PC-9 (cell line): ENCODE measurements around the gene DNAJB6. TPM values are rescaled to one million over a fixed set of nuclear protein-coding genes. Genes with fewer than 3 reads are reported as not detected.

Source experiments
- BruUV-seq: library from RNA; stranded (reverse); fragments of 400-500 nt; replicated peaks from 2 replicates; lab custom pipeline; 2021; lab: Mats Ljungman, UMichigan
- CTCF ChIA-PET: fragments of 300-600 bp; sonication (Branson Sonifier 250); formaldehyde crosslinking; loops from one replicate; lab custom pipeline; 2022; ENCODE audit warnings: antibody characterized with exemption; lab: Charles Lee
- POLR2A ChIA-PET: fragments of 300-600 bp; sonication (Branson Sonifier 250); formaldehyde crosslinking; loops from one replicate; lab custom pipeline; 2022; ENCODE audit warnings: antibody characterized with exemption; ENCODE audit not compliant: unreplicated experiment; lab: Charles Lee
- DNase-seq, 2 experiments: peaks; one replicate each; pipeline versions ENCODE4 v3.0.0 to v3.0.0-alpha.2; 2015 to 2022; ENCODE audit warnings: mixed read lengths in 1 of 2
- H2AFZ ChIP-seq: fragments of 200-600 bp; sonication (generic); 2 replicates; pipeline ENCODE4 v1.8.1; 2017; ENCODE audit warnings: antibody characterized with exemption
- H3F3A ChIP-seq: fragments of 200-600 bp; sonication (generic); 2 replicates; pipeline ENCODE4 v1.8.1; 2017; ENCODE audit warnings: antibody characterized with exemption, mild to moderate bottlenecking, low read depth; ENCODE audit not compliant: insufficient read depth
- H3K27ac ChIP-seq: fragments of 200-600 bp; sonication (generic); 2 replicates; pipeline ENCODE4 v1.6.1; 2016; ENCODE audit warnings: mixed run types
- H3K27me3 ChIP-seq: fragments of 200-600 bp; sonication (generic); 2 replicates; pipeline ENCODE4 v1.6.1; 2016; ENCODE audit warnings: low read depth, mixed run types; ENCODE audit not compliant: insufficient read depth
- H3K36me3 ChIP-seq: fragments of 200-600 bp; sonication (generic); 2 replicates; pipeline ENCODE4 v1.6.1; 2016; ENCODE audit warnings: low read depth, mixed run types
- H3K4me1 ChIP-seq: fragments of 200-600 bp; sonication (generic); replicated peaks from 2 replicates; pipeline ENCODE4 v1.6.1; 2016; ENCODE audit warnings: mixed run types; ENCODE audit not compliant: insufficient read depth
- H3K4me2 ChIP-seq: fragments of 200-600 bp; sonication (generic); 2 replicates; pipeline ENCODE4 v1.6.1; 2017; ENCODE audit warnings: mixed run types
- H3K4me3 ChIP-seq: fragments of 200-600 bp; sonication (generic); 2 replicates; pipeline ENCODE4 v1.6.1; 2016; ENCODE audit warnings: mixed run types
- H3K79me2 ChIP-seq: fragments of 200-600 bp; sonication (generic); 2 replicates; pipeline ENCODE4 v1.6.1; 2017; ENCODE audit warnings: low read depth, mixed run types
- H3K9me2 ChIP-seq: fragments of 200-600 bp; sonication (generic); 2 replicates; pipeline ENCODE4 v1.8.1; 2017; ENCODE audit warnings: mild to moderate bottlenecking; ENCODE audit not compliant: insufficient read depth
- H3K9me3 ChIP-seq: fragments of 200-600 bp; sonication (generic); 2 replicates; pipeline ENCODE4 v1.8.1; 2016; ENCODE audit warnings: low read depth; ENCODE audit not compliant: insufficient read depth
- H4K20me1 ChIP-seq: fragments of 200-600 bp; sonication (generic); 2 replicates; pipeline ENCODE4 v1.8.1; 2017; ENCODE audit not compliant: insufficient read depth
- EZH2 ChIP-seq: fragments of 200-600 bp; sonication (generic); IDR thresholded peaks from 2 replicates; pipeline ENCODE4 v1.8.0; 2017; ENCODE audit warnings: antibody characterized with exemption, low read depth
- intact Hi-C: fragments of 100-400 bp; cut with micrococcal nuclease; formaldehyde crosslinking; loops from one replicate; pipeline ENCODE4 v1.10.0; 2022; ENCODE audit not compliant: unreplicated experiment
- total RNA-seq: library from RNA; stranded (reverse); gene quantifications from 2 replicates; pipeline ENCODE4 v1.2.3, GENCODE V29; 2021
- TF ChIP-seq, protein P1 (sequence below): fragments of 200-600 bp; sonication (generic); conservative IDR thresholded peaks from 2 replicates; pipeline ENCODE4 v1.6.1; 2017; ENCODE audit warnings: mixed run types, antibody characterized with exemption, mild to moderate bottlenecking, moderate library complexity

DNAJB6 gene
- total RNA-seq, 1 experiment from 2014 or later, result 182 TPM

- Histone ChIP-seq H3K4me1 (peaks cover 35% of the 10 kb centered on the region), H3K4me3 (no peak overlapping the region), H2AFZ (no peak overlapping the region), H3K79me2 (no peaks in the 10 kb centered on the region), H3K27ac (no peak overlapping the region), H3K4me2 (no peak overlapping the region), H3F3A (peaks cover 35% of the 10 kb centered on the region), H3K9me3 (no peaks in the 10 kb centered on the region), H3K27me3 (no peaks in the 10 kb centered on the region), H4K20me1 (no peaks in the 10 kb centered on the region), H3K9me2 (no peaks in the 10 kb centered on the region), H3K36me3 (no peaks in the 10 kb centered on the region)
- intact Hi-C loops, result no loop called here
- ChIA-PET POLR2A (no interaction called here), CTCF (no interaction called here)
- TF ChIP-seq, protein P1, sequence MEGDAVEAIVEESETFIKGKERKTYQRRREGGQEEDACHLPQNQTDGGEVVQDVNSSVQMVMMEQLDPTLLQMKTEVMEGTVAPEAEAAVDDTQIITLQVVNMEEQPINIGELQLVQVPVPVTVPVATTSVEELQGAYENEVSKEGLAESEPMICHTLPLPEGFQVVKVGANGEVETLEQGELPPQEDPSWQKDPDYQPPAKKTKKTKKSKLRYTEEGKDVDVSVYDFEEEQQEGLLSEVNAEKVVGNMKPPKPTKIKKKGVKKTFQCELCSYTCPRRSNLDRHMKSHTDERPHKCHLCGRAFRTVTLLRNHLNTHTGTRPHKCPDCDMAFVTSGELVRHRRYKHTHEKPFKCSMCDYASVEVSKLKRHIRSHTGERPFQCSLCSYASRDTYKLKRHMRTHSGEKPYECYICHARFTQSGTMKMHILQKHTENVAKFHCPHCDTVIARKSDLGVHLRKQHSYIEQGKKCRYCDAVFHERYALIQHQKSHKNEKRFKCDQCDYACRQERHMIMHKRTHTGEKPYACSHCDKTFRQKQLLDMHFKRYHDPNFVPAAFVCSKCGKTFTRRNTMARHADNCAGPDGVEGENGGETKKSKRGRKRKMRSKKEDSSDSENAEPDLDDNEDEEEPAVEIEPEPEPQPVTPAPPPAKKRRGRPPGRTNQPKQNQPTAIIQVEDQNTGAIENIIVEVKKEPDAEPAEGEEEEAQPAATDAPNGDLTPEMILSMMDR, result no peak
- TF ChIP-seq EZH2, result no peak
- no peak for DNase-seq
- BruUV-seq, result no TSS peak
Observed at GRCh38 chr7:157294773-157295172, 42.0 kb upstream of the DNAJB6 start.

GRCh38 chr7:157295338-157295737 lies 41.5 kb upstream of the DNAJB6 start:
- Histone ChIP-seq H3K79me2 (no peaks in the 10 kb centered on the region), H3K27ac (no peak overlapping the region), H3K4me3 (no peak overlapping the region), H3K9me3 (no peaks in the 10 kb centered on the region), H3K36me3 (no peaks in the 10 kb centered on the region), H3K9me2 (no peaks in the 10 kb centered on the region), H3K4me2 (no peak overlapping the region), H4K20me1 (no peaks in the 10 kb centered on the region), H3F3A (peaks cover 30% of the 10 kb centered on the region), H3K27me3 (no peaks in the 10 kb centered on the region), H2AFZ (no peak overlapping the region), H3K4me1 (peaks cover 29% of the 10 kb centered on the region)
- intact Hi-C loops, result no loop called here
- BruUV-seq, result no TSS peak
- DNase-seq, result no peak
- ChIA-PET POLR2A (no interaction called here), CTCF (no interaction called here)
- TF ChIP-seq, protein P1, result no peak

DNA sequence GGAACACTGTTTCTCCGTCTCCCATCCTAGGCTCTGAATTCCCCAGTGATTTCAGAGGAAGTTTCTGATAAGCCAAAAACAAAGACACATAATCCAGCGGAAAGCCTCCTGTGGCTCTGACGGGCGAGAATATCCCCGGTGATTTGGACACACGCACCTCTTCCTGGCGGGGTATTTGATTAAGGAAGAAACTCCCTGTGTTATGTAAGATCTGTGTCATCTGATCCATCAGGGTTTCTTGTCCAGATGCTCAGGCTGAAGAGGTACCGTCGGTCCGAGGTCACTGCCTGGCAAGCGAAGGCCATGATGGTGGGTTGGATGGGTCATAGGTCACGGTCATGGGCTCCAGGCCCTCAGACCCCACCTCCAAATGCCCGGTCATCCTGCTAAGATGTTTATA lies 39.6 kb upstream of the DNAJB6 start:
- Histone ChIP-seq H3K4me3 (no peak overlapping the region), H3K9me2 (no peaks in the 10 kb centered on the region), H3K36me3 (no peaks in the 10 kb centered on the region), H4K20me1 (no peaks in the 10 kb centered on the region), H3F3A (peaks cover 36% of the 10 kb centered on the region), H3K4me2 (no peak overlapping the region), H3K79me2 (no peaks in the 10 kb centered on the region), H3K4me1 (peaks cover 29% of the 10 kb centered on the region), H3K9me3 (no peaks in the 10 kb centered on the region), H2AFZ (no peak overlapping the region), H3K27ac (no peak overlapping the region), H3K27me3 (no peaks in the 10 kb centered on the region)
- BruUV-seq, result no TSS peak
- intact Hi-C loops, result no loop called here
- no peak for DNase-seq
- ChIA-PET POLR2A (no interaction called here), CTCF (no interaction called here)
- TF ChIP-seq, protein P1, result no peak
- TF ChIP-seq EZH2, result no peak
